Lower leg skin (tissue), 3 donors: ENCODE results near the gene NLRX1.

Experiments used
- CTCF ChIP-seq, 3 donors: fragments of 450-650 bp; IDR thresholded peaks; one replicate each; pipeline ENCODE4 v1.5.1; 2016; ENCODE audit warnings: antibody characterized with exemption in 3 of 3, mild to moderate bottlenecking in 3 of 3, moderate library complexity in 2 of 3
- POLR2A ChIP-seq, 2 donors: fragments of 450-650 bp; IDR thresholded peaks; one replicate each; pipeline ENCODE4 v1.6.1; 2016 to 2017; ENCODE audit warnings: antibody characterized with exemption in 2 of 2, mild to moderate bottlenecking in 1 of 2, moderate library complexity in 1 of 2

GRCh38 chr11:119223856-119224255, 55.3 kb downstream of the NLRX1 start:
- TF ChIP-seq CTCF (IDR thresholded peaks at IDR 0.05), result no peak
- TF ChIP-seq POLR2A (IDR thresholded peaks at IDR 0.05), result no peak
